ENCODE data around the gene ZNF324. TPM values are rescaled to one million over a fixed set of nuclear protein-coding genes. Genes with fewer than 3 reads are reported as not detected.
A peak's percentile ranks its signal among the peaks of the same experiment; 100 is the strongest.

The ZNF324 gene
- total and polyA plus RNA-seq, 12 donors: 2.6 to 6.1 (median 4.8) TPM

DNA sequence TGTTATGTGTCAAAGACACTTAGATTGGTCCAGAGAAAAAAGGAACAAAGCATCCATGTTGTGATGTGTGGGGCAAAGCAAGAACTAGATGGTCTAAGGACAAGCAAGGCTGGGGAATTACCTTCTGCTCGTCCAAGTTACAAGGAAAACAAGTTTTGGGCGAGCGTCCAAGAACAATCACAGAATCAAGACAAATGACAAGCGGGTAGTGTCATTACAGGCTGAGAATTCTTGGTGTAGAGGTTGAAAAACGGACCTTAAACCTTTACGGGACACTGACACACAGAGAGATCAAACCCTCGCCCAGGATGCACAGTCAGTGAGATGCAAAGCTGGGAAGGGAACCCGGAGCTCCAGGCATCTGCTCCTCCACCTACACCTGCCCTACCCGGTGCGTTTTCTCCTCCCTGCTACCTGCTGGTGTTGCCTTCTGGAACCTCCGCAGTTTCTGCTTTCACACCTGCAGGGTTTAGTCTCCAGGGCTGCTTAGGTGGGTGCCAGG, 16.0 kb upstream of the ZNF324 start:
- Histone ChIP-seq H3K4me3 (peak overlapping the region; percentile 68 to 99 (median 82)), H3K9me3 (peaks cover 0 to 7% (median 0%) of the 10 kb centered on the region in 11 donors), H3K36me3 (peaks cover 0 to 19% (median 0%) of the 10 kb centered on the region in 9 donors), H3K4me1 (peaks cover 0 to 16% (median 5%) of the 10 kb centered on the region in 9 donors), H3K27me3 (peaks cover 0 to 15% (median 0%) of the 10 kb centered on the region in 7 donors), H3K27ac (peak overlapping the region in 2 of 10 donors; percentile 74 to 75)
- intact Hi-C loops (cut with DNase I): loop anchor here in 1 of 10 donors (1.0 kb wide), 1 partner anchor 11 kb away; the partner anchor contains the start of gene ZNF132
- DNase-seq (no peak), ATAC-seq (peak in 1 of 8 donors; percentile 17)
- TF ChIP-seq, protein P1, sequence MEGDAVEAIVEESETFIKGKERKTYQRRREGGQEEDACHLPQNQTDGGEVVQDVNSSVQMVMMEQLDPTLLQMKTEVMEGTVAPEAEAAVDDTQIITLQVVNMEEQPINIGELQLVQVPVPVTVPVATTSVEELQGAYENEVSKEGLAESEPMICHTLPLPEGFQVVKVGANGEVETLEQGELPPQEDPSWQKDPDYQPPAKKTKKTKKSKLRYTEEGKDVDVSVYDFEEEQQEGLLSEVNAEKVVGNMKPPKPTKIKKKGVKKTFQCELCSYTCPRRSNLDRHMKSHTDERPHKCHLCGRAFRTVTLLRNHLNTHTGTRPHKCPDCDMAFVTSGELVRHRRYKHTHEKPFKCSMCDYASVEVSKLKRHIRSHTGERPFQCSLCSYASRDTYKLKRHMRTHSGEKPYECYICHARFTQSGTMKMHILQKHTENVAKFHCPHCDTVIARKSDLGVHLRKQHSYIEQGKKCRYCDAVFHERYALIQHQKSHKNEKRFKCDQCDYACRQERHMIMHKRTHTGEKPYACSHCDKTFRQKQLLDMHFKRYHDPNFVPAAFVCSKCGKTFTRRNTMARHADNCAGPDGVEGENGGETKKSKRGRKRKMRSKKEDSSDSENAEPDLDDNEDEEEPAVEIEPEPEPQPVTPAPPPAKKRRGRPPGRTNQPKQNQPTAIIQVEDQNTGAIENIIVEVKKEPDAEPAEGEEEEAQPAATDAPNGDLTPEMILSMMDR (IDR thresholded peaks at IDR 0.05): no peak
- 9 to 12% methylated on average over 11 of the region's 11 CpGs for WGBS, 2 donors

DNA sequence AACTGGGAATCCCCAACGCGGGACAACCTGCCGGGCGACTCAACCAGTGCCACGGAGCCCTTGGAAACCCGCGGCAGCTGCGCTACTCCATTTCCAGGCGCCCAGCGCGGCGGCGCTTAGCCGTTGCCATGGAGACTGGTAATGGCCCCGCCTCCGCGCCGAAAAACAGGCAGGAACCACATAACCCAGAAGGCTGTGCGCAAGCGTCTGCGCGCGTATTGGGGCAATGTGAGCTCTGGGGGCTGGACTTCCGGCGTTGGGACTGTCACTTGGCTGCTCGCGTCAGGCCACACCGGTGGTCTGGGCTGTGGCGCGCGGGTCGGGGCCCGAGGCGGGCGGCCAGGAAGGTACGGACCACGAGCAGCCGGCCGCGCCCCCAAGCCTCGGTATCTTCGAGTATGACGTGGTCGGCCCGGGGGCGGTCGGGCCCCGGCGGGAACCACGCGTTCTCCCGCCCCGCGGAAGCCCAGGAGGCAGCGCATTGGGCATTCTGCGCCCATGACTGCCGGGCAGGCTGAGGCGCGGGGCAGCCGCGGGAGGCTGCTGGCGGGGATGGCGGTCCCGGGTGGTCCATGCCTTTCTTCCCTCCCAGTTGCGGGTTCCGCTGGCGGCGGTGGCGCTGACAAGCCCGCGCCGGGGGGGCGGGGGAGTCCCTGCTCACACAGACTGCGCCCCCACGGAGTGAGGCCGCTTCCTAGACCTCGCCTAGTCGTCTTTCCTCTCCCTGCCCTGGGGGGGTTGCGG, 15.3 kb upstream of the ZNF324 start, which contains the start of gene ZNF324B:
Gene ZNF324B (plus strand): TSS at position 265 of the 744 bp plus-strand sequence. CDS start 2,080 bp downstream, outside the sequence.
- Histone ChIP-seq H3K27ac (peak within 1 kb of the TSS in 8 of 10 donors; percentile 28 to 85 (median 68)), H3K9me3 (peaks cover 0 to 7% (median 0%) of the 10 kb centered on the region in 11 donors), H3K4me3 (peak within 1 kb of the TSS; percentile 68 to 99 (median 82)), H3K27me3 (peaks cover 0 to 15% (median 0%) of the 10 kb centered on the region in 7 donors), H3K36me3 (peaks cover 0 to 26% (median 0%) of the 10 kb centered on the region in 9 donors), H3K4me1 (peaks cover 0 to 16% (median 5%) of the 10 kb centered on the region in 9 donors)
- ATAC-seq: peak; percentile 97 to 99 (median 99)
- WGBS, 2 donors: 0% methylated on average over 68 to 79 of the region's 79 CpGs
- TF ChIP-seq, protein P1 (IDR thresholded peaks at IDR 0.05): no peak
- DNase-seq: peak; percentile 96
- intact Hi-C loops (cut with DNase I): loop anchor here in 1 of 10 donors (1.0 kb wide), 1 partner anchor 11 kb away; the partner anchor contains the start of gene ZNF132

DNA sequence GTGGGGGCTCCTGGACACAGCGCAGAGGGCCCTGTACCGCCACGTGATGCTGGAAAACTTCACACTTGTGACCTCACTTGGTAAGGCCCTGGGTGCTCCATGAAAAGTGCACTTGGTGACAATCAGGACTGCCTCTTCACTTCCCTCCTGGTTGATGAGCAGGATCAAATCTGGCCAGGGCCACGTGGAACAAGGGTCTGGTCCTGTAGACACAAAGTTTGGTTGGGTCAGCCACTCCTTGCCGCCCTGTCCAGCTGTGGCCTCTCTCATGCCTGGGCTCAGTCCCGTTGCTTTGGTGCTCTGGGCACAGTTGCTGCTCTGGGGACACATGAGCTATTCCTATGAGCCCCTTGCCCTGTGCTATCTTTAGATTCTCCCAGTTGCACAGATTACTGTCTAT, 13.1 kb upstream of the ZNF324 start:
- no peak for ATAC-seq
- Histone ChIP-seq H3K9me3 (peaks cover 0 to 3% (median 0%) of the 10 kb centered on the region in 11 donors), H3K27me3 (peaks cover 0 to 7% (median 0%) of the 10 kb centered on the region in 7 donors), H3K36me3 (peaks cover 0 to 46% (median 0%) of the 10 kb centered on the region in 9 donors), H3K4me3 (no peak overlapping the region), H3K4me1 (peaks cover 0 to 16% (median 5%) of the 10 kb centered on the region in 9 donors), H3K27ac (no peak overlapping the region)
- no peak for DNase-seq
- WGBS, 2 donors: 89 to 93% methylated on average over 6 of the region's 6 CpGs
- TF ChIP-seq, protein P1 (IDR thresholded peaks at IDR 0.05): no peak
- intact Hi-C loops (cut with DNase I): no loop called here

DNA sequence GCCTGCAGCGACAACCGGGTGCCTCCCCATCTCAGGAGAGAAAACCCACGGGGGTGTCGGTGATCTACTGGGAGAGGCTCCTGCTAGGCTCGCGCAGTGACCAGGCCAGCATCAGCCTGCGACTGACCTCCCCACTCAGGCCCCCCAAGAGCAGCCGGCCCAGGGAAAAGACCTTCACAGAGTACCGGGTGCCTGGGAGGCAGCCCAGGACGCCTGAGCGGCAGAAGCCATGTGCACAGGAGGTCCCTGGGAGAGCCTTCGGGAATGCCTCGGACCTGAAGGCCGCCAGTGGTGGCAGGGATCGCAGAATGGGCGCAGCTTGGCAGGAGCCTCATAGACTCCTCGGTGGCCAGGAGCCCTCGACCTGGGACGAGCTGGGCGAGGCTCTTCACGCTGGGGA, 11.6 kb upstream of the ZNF324 start:
- H3K9me3 ChIP-seq: no peaks in the 10 kb centered on the region
- H3K4me1 ChIP-seq: peaks cover 0 to 16% (median 5%) of the 10 kb centered on the region in 9 donors
- WGBS, 2 donors: 96 to 98% methylated on average over 20 to 21 of the region's 21 CpGs
- TF ChIP-seq, protein P1 (IDR thresholded peaks at IDR 0.05): no peak
- ATAC-seq (no peak), DNase-seq (no peak)
- H3K27me3 ChIP-seq: no peaks in the 10 kb centered on the region
- no peak overlapping the region for H3K27ac ChIP-seq
- H3K36me3 ChIP-seq: peaks cover 0 to 46% (median 0%) of the 10 kb centered on the region in 9 donors
- intact Hi-C loops (cut with DNase I): no loop called here
- no peak overlapping the region for H3K4me3 ChIP-seq
